GM23338 (cell line): ENCODE results near the gene FN1.

Experiments
- CREB1 ChIP-seq: fragments of 250-450 bp; sonication (Bioruptor Pico); IDR thresholded peaks from 2 replicates; pipeline ENCODE4 v1.5.0; 2020; ENCODE audit warnings: low read depth, mild to moderate bottlenecking, moderate library complexity
- EZH2 ChIP-seq: fragments of 200-600 bp; sonication (generic); IDR thresholded peaks from one replicate; pipeline ENCODE4 v1.8.0; 2017; ENCODE audit warnings: antibody characterized with exemption, mild to moderate bottlenecking, low read depth; ENCODE audit not compliant: unreplicated experiment
- EZH2phosphoT487 ChIP-seq: fragments of 200-600 bp; sonication (generic); IDR thresholded peaks from one replicate; pipeline ENCODE4 v1.8.1; 2018; ENCODE audit warnings: antibody characterized with exemption; ENCODE audit not compliant: unreplicated experiment
- JUNB ChIP-seq: IDR thresholded peaks from one replicate; pipeline ENCODE4 v1.6.1; 2016; ENCODE audit warnings: antibody characterized with exemption; ENCODE audit not compliant: unreplicated experiment
- NANOG ChIP-seq: IDR thresholded peaks from 2 replicates; pipeline ENCODE4 v1.6.1; 2016; ENCODE audit warnings: antibody characterized with exemption, borderline replicate concordance
- POLR2AphosphoS5 ChIP-seq: IDR thresholded peaks from 2 replicates; pipeline ENCODE4 v1.6.1; 2016; ENCODE audit warnings: antibody characterized with exemption, low read depth
- STAT1 ChIP-seq: IDR thresholded peaks from one replicate; pipeline ENCODE4 v1.6.1; 2016; ENCODE audit warnings: antibody characterized with exemption; ENCODE audit not compliant: unreplicated experiment
- ZNF114 ChIP-seq: fragments of 250-450 bp; sonication (Bioruptor Pico); IDR thresholded peaks from 2 replicates; pipeline ENCODE4 v1.5.0; 2020; ENCODE audit warnings: mild to moderate bottlenecking, moderate library complexity
- ZNF331 ChIP-seq: fragments of 250-450 bp; sonication (Bioruptor Pico); IDR thresholded peaks from 2 replicates; pipeline ENCODE4 v1.5.0; 2020; ENCODE audit warnings: low read depth, mild to moderate bottlenecking, moderate library complexity
- TF ChIP-seq, protein P1 (sequence below), 2 experiments: fragments of 200-600 bp in 1 of 2; sonication (generic) in 1 of 2; conservative IDR thresholded peaks; 2 replicates each; pipeline versions ENCODE4 v1.5.1 to v1.6.1; 2016 to 2017; ENCODE audit warnings: antibody characterized with exemption in 2 of 2, low read depth in 2 of 2, mild to moderate bottlenecking in 2 of 2, moderate library complexity in 1 of 2
- TF ChIP-seq, protein P2 (sequence below): IDR thresholded peaks from one replicate; pipeline ENCODE4 v1.6.1; 2018; ENCODE audit warnings: antibody characterized with exemption; ENCODE audit not compliant: unreplicated experiment
- TF ChIP-seq, protein P3 (sequence below): fragments of 250-450 bp; sonication (Bioruptor Pico); IDR thresholded peaks from 2 replicates; pipeline ENCODE4 v1.5.0; 2020; ENCODE audit warnings: mild to moderate bottlenecking, moderate library complexity
- TF ChIP-seq, protein P4 (sequence below): IDR thresholded peaks from 2 replicates; pipeline ENCODE4 v1.6.1; 2016; ENCODE audit warnings: antibody characterized with exemption

DNA sequence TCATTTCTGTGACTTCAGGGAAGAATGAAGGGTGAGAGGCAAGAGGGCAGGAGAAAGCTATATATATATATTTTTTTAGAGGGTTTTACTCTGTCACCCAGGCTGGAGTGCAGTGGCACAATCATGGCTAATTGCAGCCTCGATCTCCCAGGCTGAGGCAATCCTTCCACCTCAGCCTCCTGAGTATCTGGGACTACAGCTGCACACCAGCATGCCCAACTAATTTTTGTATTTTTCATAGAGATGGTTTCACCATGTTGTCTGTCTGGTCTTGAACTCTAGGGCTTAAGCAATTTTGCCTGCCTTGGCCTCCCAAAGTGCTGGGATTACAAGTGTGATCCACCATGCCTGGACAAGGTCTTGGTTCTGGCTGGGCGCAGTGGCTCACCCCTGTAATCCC is 120.6 kb downstream of the FN1 start:
- TF ChIP-seq EZH2phosphoT487, result no peak
- TF ChIP-seq, protein P1, sequence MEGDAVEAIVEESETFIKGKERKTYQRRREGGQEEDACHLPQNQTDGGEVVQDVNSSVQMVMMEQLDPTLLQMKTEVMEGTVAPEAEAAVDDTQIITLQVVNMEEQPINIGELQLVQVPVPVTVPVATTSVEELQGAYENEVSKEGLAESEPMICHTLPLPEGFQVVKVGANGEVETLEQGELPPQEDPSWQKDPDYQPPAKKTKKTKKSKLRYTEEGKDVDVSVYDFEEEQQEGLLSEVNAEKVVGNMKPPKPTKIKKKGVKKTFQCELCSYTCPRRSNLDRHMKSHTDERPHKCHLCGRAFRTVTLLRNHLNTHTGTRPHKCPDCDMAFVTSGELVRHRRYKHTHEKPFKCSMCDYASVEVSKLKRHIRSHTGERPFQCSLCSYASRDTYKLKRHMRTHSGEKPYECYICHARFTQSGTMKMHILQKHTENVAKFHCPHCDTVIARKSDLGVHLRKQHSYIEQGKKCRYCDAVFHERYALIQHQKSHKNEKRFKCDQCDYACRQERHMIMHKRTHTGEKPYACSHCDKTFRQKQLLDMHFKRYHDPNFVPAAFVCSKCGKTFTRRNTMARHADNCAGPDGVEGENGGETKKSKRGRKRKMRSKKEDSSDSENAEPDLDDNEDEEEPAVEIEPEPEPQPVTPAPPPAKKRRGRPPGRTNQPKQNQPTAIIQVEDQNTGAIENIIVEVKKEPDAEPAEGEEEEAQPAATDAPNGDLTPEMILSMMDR (conservative IDR thresholded peaks at IDR 0.05; ENCODE audit: low read depth in 2 of 2), result no peak
- TF ChIP-seq CREB1 (CRISPR knock-in tag), result no peak
- TF ChIP-seq POLR2AphosphoS5, result no peak
- no peak for TF ChIP-seq NANOG
- TF ChIP-seq EZH2, result no peak
- TF ChIP-seq, protein P2, sequence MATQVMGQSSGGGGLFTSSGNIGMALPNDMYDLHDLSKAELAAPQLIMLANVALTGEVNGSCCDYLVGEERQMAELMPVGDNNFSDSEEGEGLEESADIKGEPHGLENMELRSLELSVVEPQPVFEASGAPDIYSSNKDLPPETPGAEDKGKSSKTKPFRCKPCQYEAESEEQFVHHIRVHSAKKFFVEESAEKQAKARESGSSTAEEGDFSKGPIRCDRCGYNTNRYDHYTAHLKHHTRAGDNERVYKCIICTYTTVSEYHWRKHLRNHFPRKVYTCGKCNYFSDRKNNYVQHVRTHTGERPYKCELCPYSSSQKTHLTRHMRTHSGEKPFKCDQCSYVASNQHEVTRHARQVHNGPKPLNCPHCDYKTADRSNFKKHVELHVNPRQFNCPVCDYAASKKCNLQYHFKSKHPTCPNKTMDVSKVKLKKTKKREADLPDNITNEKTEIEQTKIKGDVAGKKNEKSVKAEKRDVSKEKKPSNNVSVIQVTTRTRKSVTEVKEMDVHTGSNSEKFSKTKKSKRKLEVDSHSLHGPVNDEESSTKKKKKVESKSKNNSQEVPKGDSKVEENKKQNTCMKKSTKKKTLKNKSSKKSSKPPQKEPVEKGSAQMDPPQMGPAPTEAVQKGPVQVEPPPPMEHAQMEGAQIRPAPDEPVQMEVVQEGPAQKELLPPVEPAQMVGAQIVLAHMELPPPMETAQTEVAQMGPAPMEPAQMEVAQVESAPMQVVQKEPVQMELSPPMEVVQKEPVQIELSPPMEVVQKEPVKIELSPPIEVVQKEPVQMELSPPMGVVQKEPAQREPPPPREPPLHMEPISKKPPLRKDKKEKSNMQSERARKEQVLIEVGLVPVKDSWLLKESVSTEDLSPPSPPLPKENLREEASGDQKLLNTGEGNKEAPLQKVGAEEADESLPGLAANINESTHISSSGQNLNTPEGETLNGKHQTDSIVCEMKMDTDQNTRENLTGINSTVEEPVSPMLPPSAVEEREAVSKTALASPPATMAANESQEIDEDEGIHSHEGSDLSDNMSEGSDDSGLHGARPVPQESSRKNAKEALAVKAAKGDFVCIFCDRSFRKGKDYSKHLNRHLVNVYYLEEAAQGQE, result no peak
- no peak for TF ChIP-seq JUNB
- TF ChIP-seq ZNF331 (CRISPR knock-in tag), result no peak
- TF ChIP-seq, protein P3, sequence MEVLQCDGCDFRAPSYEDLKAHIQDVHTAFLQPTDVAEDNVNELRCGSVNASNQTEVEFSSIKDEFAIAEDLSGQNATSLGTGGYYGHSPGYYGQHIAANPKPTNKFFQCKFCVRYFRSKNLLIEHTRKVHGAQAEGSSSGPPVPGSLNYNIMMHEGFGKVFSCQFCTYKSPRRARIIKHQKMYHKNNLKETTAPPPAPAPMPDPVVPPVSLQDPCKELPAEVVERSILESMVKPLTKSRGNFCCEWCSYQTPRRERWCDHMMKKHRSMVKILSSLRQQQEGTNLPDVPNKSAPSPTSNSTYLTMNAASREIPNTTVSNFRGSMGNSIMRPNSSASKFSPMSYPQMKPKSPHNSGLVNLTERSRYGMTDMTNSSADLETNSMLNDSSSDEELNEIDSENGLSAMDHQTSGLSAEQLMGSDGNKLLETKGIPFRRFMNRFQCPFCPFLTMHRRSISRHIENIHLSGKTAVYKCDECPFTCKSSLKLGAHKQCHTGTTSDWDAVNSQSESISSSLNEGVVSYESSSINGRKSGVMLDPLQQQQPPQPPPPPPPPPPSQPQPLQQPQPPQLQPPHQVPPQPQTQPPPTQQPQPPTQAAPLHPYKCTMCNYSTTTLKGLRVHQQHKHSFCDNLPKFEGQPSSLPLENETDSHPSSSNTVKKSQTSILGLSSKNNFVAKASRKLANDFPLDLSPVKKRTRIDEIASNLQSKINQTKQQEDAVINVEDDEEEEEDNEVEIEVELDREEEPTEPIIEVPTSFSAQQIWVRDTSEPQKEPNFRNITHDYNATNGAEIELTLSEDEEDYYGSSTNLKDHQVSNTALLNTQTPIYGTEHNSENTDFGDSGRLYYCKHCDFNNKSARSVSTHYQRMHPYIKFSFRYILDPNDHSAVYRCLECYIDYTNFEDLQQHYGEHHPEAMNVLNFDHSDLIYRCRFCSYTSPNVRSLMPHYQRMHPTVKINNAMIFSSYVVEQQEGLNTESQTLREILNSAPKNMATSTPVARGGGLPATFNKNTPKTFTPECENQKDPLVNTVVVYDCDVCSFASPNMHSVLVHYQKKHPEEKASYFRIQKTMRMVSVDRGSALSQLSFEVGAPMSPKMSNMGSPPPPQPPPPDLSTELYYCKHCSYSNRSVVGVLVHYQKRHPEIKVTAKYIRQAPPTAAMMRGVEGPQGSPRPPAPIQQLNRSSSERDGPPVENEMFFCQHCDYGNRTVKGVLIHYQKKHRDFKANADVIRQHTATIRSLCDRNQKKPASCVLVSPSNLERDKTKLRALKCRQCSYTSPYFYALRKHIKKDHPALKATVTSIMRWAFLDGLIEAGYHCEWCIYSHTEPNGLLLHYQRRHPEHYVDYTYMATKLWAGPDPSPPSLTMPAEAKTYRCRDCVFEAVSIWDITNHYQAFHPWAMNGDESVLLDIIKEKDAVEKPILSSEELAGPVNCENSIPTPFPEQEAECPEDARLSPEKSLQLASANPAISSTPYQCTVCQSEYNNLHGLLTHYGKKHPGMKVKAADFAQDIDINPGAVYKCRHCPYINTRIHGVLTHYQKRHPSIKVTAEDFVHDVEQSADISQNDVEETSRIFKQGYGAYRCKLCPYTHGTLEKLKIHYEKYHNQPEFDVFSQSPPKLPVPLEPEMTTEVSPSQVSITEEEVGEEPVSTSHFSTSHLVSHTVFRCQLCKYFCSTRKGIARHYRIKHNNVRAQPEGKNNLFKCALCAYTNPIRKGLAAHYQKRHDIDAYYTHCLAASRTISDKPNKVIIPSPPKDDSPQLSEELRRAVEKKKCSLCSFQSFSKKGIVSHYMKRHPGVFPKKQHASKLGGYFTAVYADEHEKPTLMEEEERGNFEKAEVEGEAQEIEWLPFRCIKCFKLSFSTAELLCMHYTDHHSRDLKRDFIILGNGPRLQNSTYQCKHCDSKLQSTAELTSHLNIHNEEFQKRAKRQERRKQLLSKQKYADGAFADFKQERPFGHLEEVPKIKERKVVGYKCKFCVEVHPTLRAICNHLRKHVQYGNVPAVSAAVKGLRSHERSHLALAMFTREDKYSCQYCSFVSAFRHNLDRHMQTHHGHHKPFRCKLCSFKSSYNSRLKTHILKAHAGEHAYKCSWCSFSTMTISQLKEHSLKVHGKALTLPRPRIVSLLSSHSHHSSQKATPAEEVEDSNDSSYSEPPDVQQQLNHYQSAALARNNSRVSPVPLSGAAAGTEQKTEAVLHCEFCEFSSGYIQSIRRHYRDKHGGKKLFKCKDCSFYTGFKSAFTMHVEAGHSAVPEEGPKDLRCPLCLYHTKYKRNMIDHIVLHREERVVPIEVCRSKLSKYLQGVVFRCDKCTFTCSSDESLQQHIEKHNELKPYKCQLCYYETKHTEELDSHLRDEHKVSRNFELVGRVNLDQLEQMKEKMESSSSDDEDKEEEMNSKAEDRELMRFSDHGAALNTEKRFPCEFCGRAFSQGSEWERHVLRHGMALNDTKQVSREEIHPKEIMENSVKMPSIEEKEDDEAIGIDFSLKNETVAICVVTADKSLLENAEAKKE (CRISPR knock-in tag), result no peak
- TF ChIP-seq, protein P4, sequence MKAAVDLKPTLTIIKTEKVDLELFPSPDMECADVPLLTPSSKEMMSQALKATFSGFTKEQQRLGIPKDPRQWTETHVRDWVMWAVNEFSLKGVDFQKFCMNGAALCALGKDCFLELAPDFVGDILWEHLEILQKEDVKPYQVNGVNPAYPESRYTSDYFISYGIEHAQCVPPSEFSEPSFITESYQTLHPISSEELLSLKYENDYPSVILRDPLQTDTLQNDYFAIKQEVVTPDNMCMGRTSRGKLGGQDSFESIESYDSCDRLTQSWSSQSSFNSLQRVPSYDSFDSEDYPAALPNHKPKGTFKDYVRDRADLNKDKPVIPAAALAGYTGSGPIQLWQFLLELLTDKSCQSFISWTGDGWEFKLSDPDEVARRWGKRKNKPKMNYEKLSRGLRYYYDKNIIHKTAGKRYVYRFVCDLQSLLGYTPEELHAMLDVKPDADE, result no peak
- no peak for TF ChIP-seq STAT1
- TF ChIP-seq ZNF114 (CRISPR knock-in tag), result no peak
